WTC11 (cell line): ENCODE measurements around the gene OPTC.

ENCODE experiments used
- CREB1 ChIP-seq: sonication (generic); formaldehyde crosslinking; IDR thresholded peaks from 2 replicates; pipeline ENCODE4 v1.8.0; 2023; ENCODE audit warnings: mild to moderate bottlenecking, missing genetic modification reagents
- CTCF ChIP-seq: fragments of 200-600 bp; IDR thresholded peaks from 2 replicates; pipeline ENCODE4 v1.8.0; 2022; ENCODE audit warnings: antibody characterized with exemption
- ELF4 ChIP-seq: sonication (generic); formaldehyde crosslinking; IDR thresholded peaks from 2 replicates; pipeline ENCODE4 v1.8.1; 2022; ENCODE audit warnings: low read depth, mild to moderate bottlenecking, moderate library complexity, missing genetic modification reagents
- HMGXB4 ChIP-seq: sonication (generic); formaldehyde crosslinking; IDR thresholded peaks from 2 replicates; pipeline ENCODE4 v1.8.1; 2023; ENCODE audit warnings: mild to moderate bottlenecking, moderate library complexity, missing genetic modification reagents
- JUN ChIP-seq: sonication (generic); formaldehyde crosslinking; IDR thresholded peaks from 2 replicates; pipeline ENCODE4 v1.8.0; 2023; ENCODE audit warnings: mild to moderate bottlenecking, missing genetic modification reagents
- USF1 ChIP-seq: sonication (generic); formaldehyde crosslinking; IDR thresholded peaks from 2 replicates; pipeline ENCODE4 v1.8.0; 2022; ENCODE audit warnings: mild to moderate bottlenecking, missing genetic modification reagents

GRCh38 chr1:203544485-203544884 lies 50.5 kb downstream of the OPTC start:
- TF ChIP-seq CREB1 (CRISPR knock-in tag) (no peak), HMGXB4 (CRISPR knock-in tag) (no peak), USF1 (CRISPR knock-in tag) (no peak), CTCF (no peak), JUN (CRISPR knock-in tag) (no peak), ELF4 (CRISPR knock-in tag) (no peak)
